Measurements from ENCODE around the gene GNL2.
"Not testable (repeated sequence)": the region's sequence is repeated elsewhere in the genome, so short reads cannot be mapped to it uniquely, and the experiment has no call there.

GNL2 gene

DNA sequence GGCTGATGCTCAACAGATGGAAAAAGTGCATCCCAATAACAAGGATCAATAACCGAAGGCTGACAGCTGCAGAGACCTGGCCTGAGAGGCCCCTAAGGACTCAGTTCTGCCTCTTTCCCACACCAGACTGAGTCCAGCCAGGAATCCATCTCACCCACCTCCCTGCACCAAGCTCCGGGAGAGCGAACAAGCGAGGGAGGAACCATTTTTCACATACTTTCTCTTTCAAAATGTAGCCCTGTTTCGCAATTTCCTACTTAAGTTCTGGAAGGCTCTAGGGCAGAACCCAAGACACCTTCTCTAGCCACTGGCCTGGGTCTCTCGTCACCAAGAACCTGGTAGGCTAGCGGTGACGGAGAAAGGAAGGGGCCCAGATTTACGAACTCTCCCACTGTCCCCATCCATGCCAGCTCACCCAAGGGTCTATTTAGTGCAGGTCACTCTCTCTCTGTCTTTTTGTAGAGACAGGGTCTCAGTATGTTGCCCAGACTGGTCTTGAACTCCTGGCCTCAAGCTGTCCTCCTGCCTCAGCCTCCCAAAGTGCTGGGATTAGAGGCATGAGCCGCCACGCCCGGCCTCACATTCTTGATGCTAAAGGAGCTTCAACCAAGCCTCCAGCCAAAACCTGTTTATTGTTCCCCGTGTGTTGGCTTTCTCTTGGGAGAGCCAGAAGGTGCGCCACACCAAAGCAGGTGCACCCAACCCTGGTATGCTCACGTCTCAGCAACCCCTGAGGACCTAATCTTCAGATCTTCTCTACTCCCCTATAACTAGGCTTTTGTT is 10.9 kb upstream of the GNL2 start:
- no peak for DNase-seq (ENCODE audit: low read depth in 2 of 2)

DNA sequence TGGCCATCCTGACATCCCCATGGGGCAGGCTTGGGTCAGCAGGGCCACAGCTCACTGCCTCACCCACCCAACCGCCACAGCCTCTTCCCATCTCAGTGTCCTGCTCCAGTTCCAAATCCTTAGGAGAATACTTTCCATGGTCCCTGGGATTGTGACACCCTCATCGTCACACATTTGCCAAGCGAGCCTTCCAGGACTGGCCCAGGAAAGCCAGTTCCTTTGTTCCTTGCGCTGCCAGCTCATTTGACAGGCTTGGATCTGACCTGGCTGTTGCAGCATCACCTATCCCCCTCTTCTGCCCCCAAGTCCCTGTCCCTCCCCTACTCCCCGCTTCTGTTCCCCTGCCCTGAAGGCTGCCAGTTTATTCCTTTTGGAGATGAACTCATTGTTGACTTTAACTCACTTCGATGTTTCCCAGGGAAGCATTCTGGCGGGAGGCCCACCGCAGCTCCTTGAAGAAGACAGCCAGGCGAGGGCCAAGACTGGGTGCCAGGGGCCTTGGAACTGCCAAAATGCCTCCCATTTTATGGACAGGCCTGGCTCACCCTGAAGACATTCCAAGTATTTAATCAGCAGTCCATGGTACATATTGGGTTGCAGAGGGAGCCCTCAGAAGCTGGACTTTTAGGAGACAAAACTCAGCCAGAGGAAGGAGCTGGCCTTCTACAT is 10.2 kb upstream of the GNL2 start:
- DNase-seq (ENCODE audit: low read depth in 2 of 2) = no peak

DNA sequence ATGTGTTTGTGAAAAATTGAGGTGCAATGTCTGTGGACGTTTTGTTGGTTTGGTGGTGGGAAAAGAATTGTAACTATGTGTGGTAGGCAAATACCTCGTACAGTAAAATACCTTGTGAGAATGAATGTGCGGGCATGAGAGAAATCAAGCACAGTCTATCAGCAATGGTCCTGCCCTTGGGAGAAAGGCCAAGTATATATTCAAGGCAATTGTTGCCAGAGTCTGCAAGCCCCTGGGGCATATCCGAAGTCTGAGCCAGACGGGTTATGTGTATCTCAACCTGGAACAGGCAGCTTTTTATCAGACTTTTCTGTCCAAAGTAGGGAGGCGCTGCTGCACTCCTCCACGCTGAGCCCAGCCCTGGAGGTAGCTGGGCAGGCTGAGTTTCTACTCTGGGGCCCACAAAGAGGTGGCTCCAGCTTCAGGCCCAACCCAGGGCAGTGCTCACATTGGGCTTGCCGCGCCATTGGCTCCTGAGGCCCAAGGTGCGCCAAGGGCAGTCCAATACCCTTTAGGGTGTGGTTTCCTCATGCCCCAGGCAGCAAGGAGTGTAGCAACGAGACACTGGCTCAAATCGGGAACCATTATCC is 9.4 kb upstream of the GNL2 start:
- no peak for DNase-seq (ENCODE audit: low read depth in 2 of 2)

DNA sequence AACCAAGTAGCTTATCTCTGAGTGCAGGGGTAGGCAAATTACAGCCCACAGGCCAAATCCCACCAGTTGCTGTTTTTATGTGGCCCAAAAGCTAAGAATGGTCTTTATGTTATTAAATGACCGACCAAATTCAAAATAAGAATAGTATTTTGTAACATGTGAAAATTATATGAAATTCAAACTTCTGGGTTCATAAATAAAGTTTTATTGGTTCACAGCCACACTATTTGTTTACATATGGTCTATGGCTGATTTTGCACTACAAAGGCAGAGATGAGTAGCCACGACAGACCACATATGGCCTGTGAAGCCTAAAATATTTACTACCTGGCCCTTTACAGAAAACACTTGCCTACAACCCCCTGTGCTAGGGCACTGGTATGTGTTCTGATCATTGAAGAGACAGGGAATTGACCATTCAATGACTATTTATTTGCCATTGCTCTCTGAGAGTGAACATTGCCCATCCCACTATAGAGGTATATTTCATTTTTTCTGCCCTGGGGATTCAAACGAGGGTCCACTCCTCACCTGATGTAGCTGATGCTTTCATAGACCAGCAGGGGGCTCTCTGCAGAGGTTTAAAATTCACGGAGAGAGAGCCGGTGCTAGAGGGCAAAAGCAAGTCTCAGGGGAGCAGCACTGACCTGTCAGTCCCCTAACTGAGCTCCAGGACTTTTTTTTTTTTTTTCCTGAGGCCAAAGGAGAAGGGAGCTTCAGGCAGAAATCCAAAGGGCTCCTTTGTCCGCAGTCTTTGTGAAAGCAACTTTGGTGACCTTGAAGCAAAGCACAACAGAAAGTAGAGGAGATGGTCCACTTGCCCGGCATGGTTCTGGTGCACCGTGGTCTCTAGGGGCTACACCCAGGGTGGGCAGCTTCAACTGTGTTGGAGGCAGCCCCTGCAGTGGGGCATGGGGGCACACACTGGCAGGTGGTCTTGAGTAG is 7.3 kb upstream of the GNL2 start:
- peak in 1 of 2 donors; percentile 24 for DNase-seq (ENCODE audit: low read depth in 2 of 2)

DNA sequence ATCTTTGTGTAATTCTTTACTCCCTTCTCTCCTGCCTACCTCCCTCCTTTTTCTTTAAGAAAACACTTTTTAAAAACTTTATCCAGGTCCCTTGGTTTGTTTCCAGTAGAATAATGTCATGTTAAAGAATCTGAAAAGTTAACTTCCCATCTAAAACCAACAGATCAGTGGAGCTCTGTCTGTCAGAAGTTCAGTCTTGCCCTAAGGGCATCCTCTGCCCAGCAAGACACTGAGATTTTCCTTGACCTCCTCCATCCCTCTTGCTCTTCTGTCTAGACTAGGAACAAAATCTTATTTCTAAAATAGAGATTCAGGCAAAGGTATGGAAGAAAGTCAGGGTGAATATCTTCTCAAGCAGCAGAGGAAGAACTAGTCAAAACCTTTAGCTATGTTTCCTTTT is 5.7 kb upstream of the GNL2 start:
- no peak for DNase-seq (ENCODE audit: low read depth in 2 of 2)

DNA sequence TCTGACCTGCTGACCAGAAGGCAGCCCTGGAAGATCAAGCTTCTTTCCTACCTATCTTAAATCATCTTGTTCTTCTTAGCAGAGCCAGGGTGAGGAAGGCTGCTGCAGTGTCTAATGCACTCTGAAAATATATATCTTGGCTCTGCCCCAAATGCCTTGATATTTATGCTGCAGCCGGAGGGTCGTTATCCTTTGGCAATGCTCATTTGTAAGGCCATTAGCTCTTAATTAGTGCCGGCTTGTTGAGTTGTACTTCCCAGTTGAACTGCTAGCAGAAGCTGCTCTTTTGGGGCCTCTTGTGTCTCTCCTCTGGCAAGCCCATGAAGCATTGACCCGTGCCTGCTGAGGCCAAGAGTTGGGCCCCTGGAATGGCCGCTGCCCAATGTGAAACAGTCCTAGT is 4.2 kb upstream of the GNL2 start:
- no peak for DNase-seq (ENCODE audit: low read depth in 2 of 2)

DNA sequence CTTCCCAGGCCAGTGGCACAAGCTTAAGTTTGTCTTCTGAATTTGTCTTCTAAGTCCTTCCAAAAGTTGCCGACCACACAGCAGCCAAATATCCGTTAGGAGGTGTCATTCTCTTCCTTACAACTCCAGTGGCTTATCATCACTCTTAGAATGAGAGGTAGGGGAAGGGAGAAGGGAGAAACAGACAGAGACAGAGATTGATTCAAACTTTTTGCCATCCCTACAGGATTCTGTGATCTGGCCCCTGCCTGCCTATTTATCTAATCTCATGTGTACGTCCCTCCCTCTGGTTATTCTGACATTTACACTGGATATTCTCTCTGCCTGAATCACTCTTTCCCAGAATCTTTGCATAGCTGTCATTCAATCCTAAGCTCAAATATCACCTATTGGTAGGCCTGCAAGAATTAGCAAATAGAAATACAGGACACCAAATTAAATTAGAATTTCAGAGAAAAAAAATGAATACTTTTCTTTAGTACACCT is 488 bp upstream of the GNL2 start:
- no peak for DNase-seq (ENCODE audit: low read depth in 2 of 2)

DNA sequence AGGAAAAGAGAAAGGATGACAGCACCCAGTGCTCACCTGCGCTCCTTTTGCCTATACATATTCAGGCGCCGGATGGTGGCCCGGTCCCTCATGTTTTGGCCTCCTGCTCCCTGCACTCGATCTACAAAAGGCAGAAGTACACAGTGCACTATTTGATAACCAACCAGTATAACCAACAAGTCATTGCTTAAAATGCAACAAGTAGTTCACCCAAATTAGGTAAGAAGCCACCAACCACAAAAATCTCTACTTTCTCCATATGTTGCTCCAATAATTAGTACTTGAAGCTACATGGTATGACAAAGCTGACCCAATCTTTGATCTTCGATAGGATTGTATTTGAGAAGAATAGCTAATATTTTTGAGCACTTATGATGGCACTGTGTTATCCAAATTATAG is 2.0 kb downstream of the GNL2 start:
- no peak for DNase-seq (ENCODE audit: low read depth in 2 of 2)

DNA sequence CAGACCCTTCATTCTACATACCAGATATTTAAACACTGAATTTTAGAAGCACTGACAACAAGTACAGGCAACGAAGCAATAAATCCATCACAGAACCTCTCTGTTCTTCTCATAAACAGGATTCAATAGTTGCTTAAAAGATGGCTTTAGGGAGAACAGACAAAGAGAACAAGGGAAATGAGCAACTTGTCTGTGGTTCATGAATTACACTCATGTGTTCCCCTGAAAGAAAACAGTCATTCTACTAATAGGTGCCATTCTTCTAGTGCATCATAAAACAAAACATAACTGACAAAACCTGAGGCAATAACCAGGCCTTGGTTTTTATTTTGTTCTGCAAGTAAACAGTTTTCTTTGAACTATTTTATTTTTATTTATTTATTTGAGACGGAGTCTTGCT is 6.8 kb downstream of the GNL2 start:
- DNase-seq (ENCODE audit: low read depth in 2 of 2) = no peak

DNA sequence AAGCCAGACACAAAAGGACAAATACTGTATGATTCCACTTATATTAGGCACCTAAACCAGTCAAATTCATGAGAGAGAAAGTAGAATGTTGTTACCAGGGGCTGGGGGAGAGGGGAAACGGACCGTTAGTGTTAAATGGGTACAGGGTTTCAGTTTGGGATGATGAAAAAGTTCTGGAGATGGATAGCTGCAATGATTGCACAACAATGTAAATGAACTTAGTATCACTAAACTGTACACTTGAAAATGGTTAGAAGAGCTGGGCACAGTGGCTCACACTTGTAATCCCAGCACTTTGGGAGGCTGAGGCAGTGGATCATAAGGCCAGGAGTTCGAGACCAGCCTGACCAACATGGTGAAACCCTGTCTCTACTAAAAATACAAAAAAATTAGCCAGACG is 11.2 kb downstream of the GNL2 start:
- not testable (repeated sequence) for DNase-seq (ENCODE audit: low read depth in 2 of 2)

DNA sequence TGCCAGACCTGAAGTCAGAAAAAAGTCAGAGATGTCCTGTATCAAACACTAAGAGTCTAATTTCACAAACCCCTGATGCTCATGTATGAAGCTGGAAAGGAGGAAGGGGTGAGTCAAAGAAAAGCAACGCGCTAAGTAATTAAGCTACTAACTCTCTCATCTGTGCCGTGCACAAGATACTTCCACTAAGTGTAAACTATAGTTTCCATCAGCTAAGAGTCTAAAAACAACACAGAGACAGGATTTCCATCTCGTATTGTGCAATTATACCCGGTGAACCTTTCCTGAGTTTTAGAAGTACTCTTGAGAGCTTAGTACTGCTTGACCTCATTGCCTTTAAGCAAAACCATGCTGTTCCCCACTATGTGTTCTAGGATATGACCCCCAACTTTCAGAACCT is 20.0 kb downstream of the GNL2 start:
- no peak for DNase-seq (ENCODE audit: low read depth in 2 of 2)

DNA sequence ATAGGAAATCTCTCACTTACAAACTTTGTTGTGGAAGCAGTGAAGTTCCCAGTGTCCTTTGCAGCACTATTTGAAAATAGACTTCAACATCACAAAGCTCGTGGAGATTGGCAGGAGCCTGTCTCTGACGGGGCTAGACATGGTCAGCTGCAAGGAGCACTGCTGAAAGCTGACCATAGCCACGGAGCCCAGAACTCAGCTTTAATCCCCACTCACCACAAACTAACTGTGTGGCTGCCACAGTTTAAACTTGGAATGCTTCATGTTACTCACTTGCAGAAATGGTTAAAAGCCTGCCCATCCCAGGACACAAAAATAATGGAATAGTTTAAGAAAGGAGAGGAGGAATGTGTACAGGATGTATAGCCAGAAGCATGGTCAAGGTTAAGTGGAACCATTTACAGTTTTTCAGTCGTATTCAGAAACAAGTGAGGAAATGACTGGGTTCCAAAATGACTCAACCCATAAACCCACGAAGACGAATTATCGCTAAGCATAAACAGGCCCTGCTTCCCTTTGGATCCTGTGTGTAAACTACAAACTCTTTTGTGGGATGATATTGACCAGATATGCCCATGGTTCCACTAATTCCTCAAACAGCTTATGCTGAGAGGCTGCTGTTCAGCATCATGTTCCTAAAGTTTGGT is 20.8 kb downstream of the GNL2 start:
- no peak for DNase-seq (ENCODE audit: low read depth in 2 of 2)

DNA sequence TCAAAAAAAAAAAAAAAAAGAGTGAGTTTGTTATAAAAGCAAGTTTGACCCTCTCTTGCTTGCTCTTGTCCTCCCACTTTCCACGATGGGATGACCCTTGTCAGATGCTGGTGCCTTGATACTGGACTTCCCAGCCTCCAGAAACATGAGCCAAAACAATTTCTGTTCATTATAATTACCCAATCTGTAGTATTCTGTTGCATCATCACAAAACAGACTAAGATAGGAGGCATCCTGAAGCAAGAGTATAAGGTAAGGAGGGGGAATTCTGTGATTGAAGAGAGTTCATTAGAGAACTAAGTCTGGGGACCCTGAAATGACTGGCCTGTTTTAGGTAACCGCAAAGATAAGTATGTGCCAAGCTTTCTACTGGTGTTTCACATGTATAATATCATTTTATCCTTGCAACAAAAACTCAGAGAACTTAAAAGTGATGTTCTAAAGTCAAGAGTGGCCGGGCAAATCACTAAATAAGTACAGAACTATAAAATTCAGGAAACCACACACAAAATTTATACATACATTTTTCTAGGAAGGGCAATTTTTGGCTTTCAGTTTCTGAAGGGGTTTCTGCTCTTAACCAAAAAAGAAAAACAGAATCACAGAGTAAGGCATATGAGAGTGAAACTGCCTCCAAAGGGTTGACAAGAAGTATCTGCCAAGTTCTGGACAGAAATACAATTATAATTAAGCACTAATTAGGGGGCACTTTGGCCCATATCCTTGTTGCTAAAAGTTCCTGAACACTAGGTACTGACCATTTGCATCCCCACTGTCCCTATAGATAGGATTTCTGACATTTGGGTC is 25.0 kb downstream of the GNL2 start:
- DNase-seq (ENCODE audit: low read depth in 2 of 2) = no peak

DNA sequence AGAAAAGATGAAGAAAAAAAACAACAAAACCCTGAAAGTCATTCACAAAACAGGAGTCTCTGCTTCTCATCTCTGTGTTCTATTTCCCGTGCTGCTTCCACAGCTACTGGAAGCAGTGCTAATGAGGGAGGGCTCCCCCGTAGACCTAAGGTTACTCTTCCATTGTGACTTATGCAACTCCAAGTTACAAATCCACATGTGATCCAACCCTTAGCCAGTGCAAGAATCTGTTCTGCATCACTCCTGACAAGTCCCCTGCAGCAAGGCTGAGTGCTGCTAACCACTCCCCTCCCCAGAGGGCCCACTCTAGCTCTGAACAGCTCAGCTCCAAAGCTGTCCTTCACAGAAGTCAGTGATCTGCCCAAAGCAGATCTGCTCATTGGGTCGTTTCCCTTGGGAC is 28.7 kb downstream of the GNL2 start:
- no peak for DNase-seq (ENCODE audit: low read depth in 2 of 2)

DNA sequence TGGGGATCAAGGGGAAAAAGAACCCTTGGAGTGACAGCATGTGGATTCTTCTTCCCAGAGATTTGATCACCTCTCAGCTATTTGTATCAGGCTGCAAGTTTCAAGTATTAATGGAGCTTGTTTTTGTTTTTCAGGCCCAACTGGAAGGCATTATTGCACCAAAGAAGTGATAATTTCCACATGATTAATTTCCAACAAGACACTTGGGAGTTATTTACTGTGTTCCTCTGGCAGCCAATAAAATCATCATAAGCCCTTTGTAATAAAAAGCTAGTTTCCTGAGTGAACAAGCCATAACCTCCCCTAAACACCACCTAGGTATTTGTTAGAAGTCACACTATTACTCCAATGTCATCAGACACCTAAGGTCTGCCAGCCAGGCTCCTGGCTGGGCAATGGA is 30.8 kb downstream of the GNL2 start:
- no peak for DNase-seq (ENCODE audit: low read depth in 2 of 2)

DNA sequence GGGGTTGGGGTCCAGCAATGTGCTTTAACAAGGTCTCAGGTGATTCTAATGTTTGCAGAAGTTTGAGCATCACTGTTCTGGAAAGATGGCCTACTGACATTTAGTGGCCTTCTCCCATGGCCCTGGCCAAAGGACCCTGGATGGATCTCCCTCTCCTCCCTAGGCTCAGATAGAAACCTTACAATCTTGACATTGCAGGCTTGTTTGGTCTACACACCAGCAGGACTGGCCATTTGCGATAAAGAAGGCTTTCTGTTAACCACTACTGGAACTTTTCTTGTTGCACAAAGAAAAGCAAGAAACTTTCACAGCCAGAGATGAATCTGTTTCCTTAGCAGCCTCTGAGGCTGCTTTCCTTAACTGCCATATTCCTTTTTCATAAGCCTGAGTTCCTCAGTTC is 32.8 kb downstream of the GNL2 start:
- DNase-seq (ENCODE audit: low read depth in 2 of 2) = no peak

DNA sequence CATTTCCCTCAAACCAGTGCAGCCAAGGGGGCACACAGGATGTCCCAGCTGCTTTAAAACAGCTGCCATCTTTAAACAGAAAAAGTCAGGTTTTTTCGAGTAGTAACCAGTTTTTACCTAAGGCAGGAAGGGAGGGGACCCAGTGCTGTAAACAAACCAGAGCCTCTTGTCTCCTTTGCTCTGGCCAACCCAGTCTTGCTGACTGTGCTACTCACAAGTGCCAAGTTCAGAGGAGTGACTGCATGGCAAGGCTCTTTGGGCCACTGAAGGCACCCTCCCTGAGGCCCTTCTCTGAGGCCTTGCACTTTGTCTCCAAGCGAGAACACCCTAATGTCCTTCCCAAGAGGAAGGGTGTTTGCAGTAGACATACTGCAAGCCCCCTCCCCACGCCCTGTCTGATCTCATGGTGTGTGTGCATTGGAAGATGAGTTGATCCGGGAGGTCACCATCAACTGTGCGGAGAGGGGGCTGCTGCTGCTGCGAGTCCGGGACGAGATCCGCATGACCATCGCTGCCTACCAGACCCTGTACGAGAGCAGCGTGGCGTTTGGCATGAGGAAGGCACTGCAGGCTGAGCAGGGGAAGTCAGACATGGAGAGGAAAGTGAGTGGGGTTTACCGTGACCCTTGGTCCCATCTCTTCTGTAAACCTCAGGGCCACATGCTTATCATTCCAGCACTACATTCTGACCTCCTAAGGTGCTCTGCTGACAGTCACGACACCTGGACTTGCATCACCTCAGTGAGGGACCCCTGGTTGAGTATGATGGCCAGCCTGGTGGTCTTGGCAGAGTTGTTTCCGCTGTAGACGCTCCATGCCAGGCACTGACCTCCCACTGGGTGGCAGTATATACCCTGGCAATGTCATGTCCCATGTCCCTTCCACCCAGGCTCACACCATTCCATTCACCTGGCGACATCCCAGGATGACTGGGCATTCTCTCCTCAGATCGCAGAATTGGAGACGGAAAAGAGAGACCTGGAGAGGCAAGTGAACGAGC is 34.3 kb downstream of the GNL2 start:
- peak; percentile 7 to 23 for DNase-seq (ENCODE audit: low read depth in 2 of 2)

DNA sequence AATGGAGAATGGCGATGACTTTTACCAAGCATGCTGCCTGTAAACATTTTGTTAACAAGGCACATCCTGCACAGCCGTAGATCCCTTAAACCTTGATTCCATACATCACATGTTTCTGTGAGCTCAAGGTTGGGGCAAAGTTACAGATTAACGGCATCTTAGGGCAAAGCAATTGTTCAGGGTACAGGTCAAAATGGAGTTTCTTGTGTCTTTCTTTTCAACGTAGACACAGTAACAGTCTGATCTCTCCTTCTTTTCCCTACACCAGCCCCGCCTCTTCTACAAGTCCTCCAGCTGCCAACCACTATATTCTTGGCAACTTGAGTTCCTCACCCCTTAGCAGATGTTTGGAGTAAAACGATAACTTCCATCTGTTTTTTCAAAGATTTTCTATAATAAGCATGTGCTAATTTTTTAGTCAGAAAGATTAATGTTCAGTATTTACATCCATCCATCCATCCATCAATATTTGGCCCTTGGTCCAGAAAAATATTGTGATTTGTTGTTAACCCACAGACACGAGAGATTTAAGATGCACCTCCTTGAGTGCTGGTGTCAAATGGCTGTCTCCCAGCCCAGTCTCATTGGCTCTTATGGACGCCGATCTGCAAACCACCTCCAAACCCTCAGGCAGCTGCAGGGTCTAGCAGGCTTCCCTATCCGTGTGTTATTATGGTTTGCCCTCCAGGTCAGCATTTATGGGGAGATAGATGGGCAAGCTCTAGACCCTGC is 35.2 kb downstream of the GNL2 start:
- no peak for DNase-seq (ENCODE audit: low read depth in 2 of 2)

DNA sequence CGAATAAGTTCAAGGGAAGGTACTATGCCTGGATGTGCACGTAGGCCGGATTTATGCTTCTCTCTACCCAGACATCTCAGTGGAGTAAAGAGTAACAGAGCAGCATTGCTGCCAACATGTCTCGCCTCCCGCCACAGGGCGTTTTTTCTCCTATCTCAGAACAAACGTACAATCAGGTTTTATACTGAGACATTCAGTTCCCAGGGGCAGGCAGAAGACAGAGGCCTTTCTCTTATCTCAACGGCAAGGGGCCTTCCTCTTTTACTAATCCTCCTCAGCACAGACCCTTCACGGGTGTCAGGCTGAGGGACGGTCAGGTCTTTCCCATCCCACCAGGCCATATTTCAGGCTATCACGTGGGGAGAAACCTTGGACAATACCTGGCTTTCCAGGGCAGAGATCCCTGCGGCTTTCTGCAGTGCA is 35.8 kb downstream of the GNL2 start:
- not testable (repeated sequence) for DNase-seq (ENCODE audit: low read depth in 2 of 2)
